ENCODE measurements around the gene CBFA2T2.

DNA sequence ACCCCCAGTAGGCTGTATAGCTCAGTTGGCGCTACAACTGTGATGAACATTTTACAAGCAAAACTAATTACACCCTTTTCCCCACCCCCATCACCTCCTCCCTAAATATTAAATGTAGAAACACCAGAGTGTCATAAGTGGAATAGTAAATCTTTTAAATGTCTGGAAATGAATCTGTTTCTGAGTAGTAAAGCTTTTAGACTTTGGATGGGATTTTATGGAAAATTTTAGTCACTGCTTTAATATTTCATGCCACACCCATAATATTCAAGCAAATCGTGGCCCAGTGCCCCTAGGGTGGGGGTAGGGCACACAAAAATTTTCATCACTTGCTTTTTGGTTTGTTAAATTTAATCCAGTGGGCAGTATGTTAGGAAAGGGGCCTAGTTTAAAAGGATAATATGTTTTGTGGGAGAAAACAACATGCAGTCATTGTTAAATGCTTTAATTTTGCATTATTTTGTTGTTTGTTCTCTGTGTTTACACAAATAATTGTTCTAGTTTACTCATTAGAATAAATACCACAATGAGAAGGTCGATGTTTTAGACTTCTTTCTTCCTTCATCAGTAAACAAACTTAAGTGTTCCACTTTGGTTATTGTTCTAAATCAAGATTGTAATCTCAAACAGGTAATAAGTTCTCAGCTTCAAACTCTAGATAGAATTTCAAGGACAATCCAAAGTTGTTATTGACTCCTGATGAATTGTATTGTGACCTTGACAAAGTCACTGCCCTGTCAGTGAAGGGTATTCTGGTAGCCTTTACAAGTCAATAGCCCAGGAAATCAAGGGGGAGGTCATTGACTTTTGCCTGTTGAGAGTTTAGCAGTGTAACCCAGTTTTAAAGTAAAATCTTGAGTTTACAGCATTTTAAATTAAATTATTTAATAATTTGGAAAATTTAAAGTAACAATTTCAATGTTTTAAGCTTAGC, 79.2 kb downstream of the CBFA2T2 start:
- TF ChIP-seq CTCF (conservative IDR thresholded peaks at IDR 0.05 in 1 of 2, IDR thresholded peaks at IDR 0.05 in 1 of 2; ENCODE audit: extremely low read depth in 1 of 2, insufficient read depth in 1 of 2, low read depth in 1 of 2, low read length in 2 of 2), result no peak
- no peak for TF ChIP-seq EZH2 (IDR thresholded peaks at IDR 0.05; ENCODE audit: borderline replicate concordance, low read length)
